GM19397 (cell line): ENCODE results near the gene ROBO4.

Experiments
- ATAC-seq: cut with Tn5 transposase; IDR thresholded peaks from one replicate; pipeline ENCODE4 v1.9.1; 2021; ENCODE audit warnings: mild to moderate bottlenecking, moderate library complexity; ENCODE audit not compliant: unreplicated experiment

ROBO4 gene

DNA sequence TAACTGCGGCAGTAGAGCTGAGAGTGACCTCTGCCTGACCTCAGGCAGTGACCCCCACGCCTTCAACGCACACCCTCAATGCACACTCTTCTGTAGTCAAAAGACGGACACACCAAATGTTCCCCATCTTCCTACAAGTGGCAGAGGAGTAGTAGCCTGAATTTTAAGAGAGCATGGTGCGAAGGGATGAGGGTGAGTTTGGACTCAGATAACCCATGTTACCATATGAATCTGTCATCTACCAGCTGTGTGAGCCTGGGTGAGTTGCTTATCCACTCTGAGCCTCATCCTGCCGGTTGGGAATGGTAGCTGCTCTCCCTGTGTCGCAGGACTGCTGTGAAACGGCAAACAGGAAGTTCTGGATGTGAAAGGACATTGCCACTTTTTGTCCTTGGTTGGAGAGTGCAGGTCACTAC lies 53.0 kb downstream of the ROBO4 start:
- ATAC-seq: no peak

DNA sequence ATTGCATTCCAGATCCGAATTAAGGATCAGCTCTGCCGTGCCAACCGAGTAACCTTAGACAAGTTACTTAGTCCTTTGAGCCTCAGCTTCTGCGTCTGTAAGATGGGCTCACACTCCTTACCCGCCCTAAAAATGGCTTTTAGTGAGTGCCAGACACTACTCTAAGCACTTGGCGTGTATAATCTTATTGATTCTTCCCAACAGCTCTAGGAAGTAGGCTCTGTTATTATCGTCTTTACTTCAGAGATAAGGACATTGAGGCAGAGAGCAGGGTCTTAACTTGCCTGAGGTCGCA lies 54.1 kb downstream of the ROBO4 start:
- no peak for ATAC-seq

DNA sequence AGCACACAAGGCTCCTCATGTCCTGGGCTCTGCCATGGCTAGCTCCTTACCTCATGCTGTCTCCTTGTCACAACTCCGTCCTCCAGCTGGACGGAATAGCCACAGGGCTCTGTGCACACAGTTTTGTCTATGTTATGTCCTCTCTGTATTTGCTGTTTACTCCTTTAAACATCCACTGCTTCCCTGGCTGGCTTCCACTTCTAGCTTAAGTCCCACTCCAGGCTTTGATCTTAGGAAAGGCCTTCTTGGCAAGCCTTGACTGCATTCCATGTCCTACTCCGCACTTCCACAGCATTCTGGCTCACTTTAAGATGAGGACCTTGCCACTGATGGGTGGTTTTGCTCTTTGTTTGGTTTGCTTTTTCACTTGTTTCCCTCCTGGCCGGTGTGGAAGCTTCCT lies 55.4 kb downstream of the ROBO4 start:
- ATAC-seq: no peak

- ATAC-seq: no peak
These were observed 55.8 kb downstream of the ROBO4 start for GRCh38 chr11:124841840-124842239.

DNA sequence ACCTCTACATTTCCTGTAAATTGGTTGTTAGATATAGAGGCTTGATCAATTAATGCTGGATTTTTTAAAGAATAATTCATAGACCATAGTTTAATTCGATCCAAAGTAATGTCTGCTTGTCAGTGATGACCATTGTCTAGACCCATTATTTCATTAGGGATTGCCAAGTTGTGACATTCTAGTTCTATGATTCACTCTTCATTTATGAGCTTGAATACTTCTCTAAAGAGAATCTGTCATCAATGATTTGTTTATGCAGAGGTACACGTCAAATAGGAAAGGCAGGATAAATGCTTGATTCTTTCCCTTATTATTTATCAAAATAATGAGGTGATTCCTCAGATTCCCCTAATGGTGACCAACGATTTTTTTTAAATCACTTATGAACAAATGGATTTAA lies 56.5 kb downstream of the ROBO4 start:
- ATAC-seq: no peak

GRCh38 chr11:124840666-124841065 lies 57.0 kb downstream of the ROBO4 start:
- ATAC-seq: no peak

GRCh38 chr11:124839972-124840621 lies 57.6 kb downstream of the ROBO4 start:
- ATAC-seq: no peak

DNA sequence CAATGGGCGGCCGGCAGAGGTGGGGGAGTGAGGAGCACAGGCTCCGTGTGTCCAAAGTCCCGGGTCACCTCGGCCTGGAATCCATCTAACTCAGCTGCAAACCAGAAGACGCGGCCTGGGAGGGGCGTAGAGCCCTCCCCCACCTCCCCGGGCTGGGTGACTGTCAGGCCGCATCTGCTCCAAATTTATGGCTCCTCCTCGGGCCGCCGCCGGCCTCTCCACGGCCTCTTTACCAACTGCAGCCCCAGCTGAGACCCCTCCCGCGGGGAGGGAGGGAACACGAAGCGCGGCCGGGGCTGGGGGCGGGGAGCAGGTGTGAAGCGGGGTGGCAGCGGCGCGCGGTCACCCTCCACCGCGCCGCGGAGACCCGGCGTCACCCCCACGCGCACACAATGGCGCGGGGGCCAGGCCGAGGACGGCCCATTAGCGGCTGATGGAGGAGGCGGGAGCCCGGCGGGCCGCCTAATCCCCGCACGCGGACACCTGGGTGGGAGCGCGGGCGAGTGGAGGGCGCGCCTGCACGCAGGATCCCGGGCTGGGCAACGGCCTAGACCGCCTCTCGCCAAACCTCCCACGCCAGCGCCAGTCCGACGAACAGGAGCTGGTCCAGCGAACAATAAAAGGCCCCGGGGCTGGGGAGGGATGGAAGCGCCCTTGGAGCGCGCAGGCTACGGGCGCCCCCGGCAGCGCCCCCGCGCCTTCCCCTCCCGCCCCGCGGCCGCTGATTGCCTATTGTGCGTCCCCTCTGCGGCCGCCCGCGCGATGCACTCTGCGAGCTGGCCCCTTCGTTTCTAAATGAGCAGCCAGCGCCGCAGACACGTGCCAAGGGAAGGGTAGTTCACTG lies 58.3 kb downstream of the ROBO4 start:
- no peak for ATAC-seq

DNA sequence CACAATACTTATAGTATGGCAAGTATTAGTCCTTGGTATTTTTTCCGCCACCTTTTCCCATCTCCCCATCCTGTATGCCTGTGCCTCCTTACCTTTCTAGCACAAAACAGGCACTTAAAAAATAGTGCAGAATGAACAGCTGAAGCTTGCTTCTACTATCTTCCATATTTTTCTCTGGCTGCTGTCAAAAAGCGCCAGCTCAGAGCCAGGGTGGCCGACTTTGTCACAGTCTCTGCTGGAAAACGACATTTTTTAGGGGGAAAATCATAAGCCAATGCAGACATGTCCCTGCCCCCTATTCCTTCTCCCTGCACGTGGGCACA lies 58.9 kb downstream of the ROBO4 start:
- no peak for ATAC-seq

DNA sequence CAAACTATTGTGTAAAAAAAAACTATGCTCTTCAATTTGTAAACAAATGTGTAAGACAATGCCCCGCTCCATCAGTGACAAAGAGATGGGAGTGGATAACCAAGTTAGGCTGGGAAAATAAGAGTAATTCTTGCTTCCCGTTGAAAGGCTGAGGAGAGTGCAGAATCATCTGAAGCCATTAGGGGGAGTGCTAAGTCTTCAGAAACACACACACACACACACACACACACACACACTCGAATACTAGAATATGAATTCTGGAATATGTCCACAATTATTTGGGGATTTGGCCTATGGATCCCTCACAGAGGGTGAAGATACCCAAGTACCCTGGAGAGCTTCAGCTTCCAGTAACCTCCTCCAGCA lies 60.2 kb downstream of the ROBO4 start:
- no peak for ATAC-seq

GRCh38 chr11:124835918-124836317 lies 61.7 kb downstream of the ROBO4 start:
- ATAC-seq: no peak

GRCh38 chr11:124834526-124835180 lies 63.0 kb downstream of the ROBO4 start:
- ATAC-seq: no peak
